Ovary (tissue), 9 donors: ENCODE data around the gene VPS54. TPM values are rescaled to one million over a fixed set of nuclear protein-coding genes. Genes with fewer than 3 reads are reported as not detected.

ENCODE experiments used
- DNase-seq, 5 donors: peaks; one replicate each; pipeline ENCODE4 v3.0.0-alpha.2; 2019 to 2020
- H3K27ac ChIP-seq, 2 donors: fragments of 200-600 bp; one replicate each; pipeline versions ENCODE4 v1.5.1 to v1.8.0; 2019 to 2022
- H3K27me3 ChIP-seq: fragments of 200-600 bp; one replicate; pipeline ENCODE4 v1.8.0; 2022
- H3K36me3 ChIP-seq: fragments of 200-600 bp; sonication (generic); one replicate; pipeline ENCODE4 v1.5.1; 2019
- H3K4me1 ChIP-seq: one replicate; pipeline ENCODE4 v1.8.1; 2013; ENCODE audit warnings: mild to moderate bottlenecking, moderate library complexity; ENCODE audit not compliant: insufficient read depth
- H3K4me3 ChIP-seq: fragments of 200-600 bp; sonication (generic); one replicate; pipeline ENCODE4 v1.5.1; 2017
- H3K9me3 ChIP-seq, 2 donors: fragments of 200-600 bp in 1 of 2; sonication (generic) in 1 of 2; one replicate each; pipeline versions ENCODE4 v1.5.1 to v1.8.1; 2013 to 2019; ENCODE audit warnings: mild to moderate bottlenecking in 1 of 2, moderate library complexity in 1 of 2
- CTCF ChIP-seq, 3 donors: fragments of 450-650 bp in 2 of 3; fragments of 200-600 bp in 1 of 3; IDR thresholded peaks; one replicate each; pipeline versions ENCODE4 v1.5.1 to v1.8.0; 2016 to 2022; ENCODE audit warnings: antibody characterized with exemption in 3 of 3, mild to moderate bottlenecking in 1 of 3
- EP300 ChIP-seq: sonication (generic); formaldehyde crosslinking; IDR thresholded peaks from one replicate; pipeline ENCODE4 v1.6.1; 2017; ENCODE audit warnings: antibody characterized with exemption
- POLR2A ChIP-seq: fragments of 450-650 bp; IDR thresholded peaks from one replicate; pipeline ENCODE4 v1.6.1; 2017; ENCODE audit warnings: antibody characterized with exemption, mild to moderate bottlenecking, moderate library complexity
- WGBS, 3 donors: extraction: QIAGEN DNeasy Blood & Tissue Kit in 1 of 3; methylation state at CpG; one replicate each; pipeline versions ENCODE4 v1.1.5 to v1.1.7; 2013 to 2017; 5-methylcytosine and 5-hydroxymethylcytosine counted together
- intact Hi-C, 4 donors: fragments of 100-400 bp; cut with DNase I; formaldehyde crosslinking; loops; one replicate each; pipeline versions ENCODE4 v1.11.0 to v1.15.1; 2022 to 2023
- polyA plus RNA-seq, 2 donors: library from polyadenylated mRNA; stranded (reverse); fragments of 200-250 nt in 1 of 2; fragments of 350-450 nt in 1 of 2; fragmentation: Illumina TruSeq in 1 of 2; extraction: RNeasy Lipid Tissue Mini Kit (QIAGEN cat#74804) in 1 of 2; gene quantifications; one replicate each; pipeline ENCODE4 v1.2.3, GENCODE V29; 2013 to 2014
- total RNA-seq, 7 donors: library from RNA; depleted of rRNA in 2 of 7; stranded (reverse); fragments of >200 nt in 2 of 7; fragmentation: NEBNext Ultra II Directional in 3 of 7; extraction: Animal tissue kit (Norgen Biotek cat#: 25700) in 3 of 7; gene quantifications; one replicate each; pipeline versions ENCODE4 v1.1.0 to v1.2.4, GENCODE V29; 2016 to 2023
- donor health status: DM: no; HTN: no; CAD: no; lungs with moderate emphysema.
- donor health status: DM: no; HTN: no; CAD: no.
- donor health status: Bipolar disorder and iron deficiency.
- donor health status: DM: yes; HTN: yes; CAD: no.
- donor health status: DM: no; HTN: no; CAD: no.
- donor health status: DM: yes; HTN: yes; CAD: no.

The VPS54 gene
- total and polyA plus RNA-seq, 9 donors = 17.9 to 28.6 (median 20.6) TPM

GRCh38 chr2:63871864-63872263, 147.4 kb downstream of the VPS54 start:
- intact Hi-C loops = no loop called here
- WGBS, 3 donors = 62 to 72% (median 63%) methylated on average over 4 of the region's 4 CpGs

GRCh38 chr2:63870679-63871078, 148.5 kb downstream of the VPS54 start:
- peaks cover 1% of the 10 kb centered on the region for H3K4me1 ChIP-seq
- no peaks in the 10 kb centered on the region for H3K9me3 ChIP-seq
- no peak overlapping the region for H3K27ac ChIP-seq
- DNase-seq = no peak
- H3K27me3 ChIP-seq = no peaks in the 10 kb centered on the region
- no peak for TF ChIP-seq CTCF (IDR thresholded peaks at IDR 0.05)
- no peak for TF ChIP-seq EP300
- no peak for TF ChIP-seq POLR2A
- intact Hi-C loops = no loop called here
- no peaks in the 10 kb centered on the region for H3K36me3 ChIP-seq
- 94 to 97% (median 95%) methylated on average over 4 of the region's 4 CpGs for WGBS, 3 donors
- no peak overlapping the region for H3K4me3 ChIP-seq

More at GRCh38 chr2:63871864-63872263, 147.4 kb downstream of the VPS54 start:
- Histone ChIP-seq H3K4me1 (peaks cover 1% of the 10 kb centered on the region), H3K9me3 (no peaks in the 10 kb centered on the region), H3K27ac (no peak overlapping the region), H3K27me3 (no peaks in the 10 kb centered on the region), H3K4me3 (no peak overlapping the region), H3K36me3 (no peaks in the 10 kb centered on the region)
- DNase-seq = no peak
- TF ChIP-seq POLR2A (no peak), EP300 (no peak), CTCF (IDR thresholded peaks at IDR 0.05) (no peak)

DNA sequence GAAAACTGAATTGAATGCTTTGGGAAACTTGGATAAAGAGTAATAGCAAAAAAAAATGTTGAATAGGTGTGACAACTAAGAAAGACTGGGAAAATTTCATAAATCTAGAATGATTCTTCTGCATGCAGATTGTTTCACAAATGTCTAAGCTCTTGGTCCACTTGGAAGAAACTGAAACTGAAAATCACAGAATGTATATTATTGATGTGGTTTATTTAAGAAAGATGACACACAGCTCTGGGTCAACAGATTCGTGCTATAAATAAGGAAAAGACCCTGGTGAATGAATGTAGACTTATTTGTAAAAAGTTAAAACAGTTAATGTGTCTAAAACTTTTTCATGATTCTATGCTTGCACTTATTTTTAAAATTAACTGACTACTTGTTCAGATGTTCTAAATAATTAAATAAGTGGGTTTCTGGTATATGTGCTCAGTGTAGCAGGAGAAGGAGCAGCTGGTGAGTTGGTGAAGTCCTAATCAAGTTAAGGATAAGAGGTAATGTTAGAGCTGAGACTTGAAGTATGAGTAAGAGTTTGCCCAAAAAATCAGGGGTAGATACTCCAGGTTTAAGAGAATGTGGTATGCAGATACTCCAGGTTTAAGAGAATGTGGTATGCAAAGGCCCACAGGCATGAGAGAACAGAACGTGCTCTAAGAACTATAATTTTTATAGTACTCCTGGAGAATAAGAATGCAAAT, 153.1 kb downstream of the VPS54 start:
- 83 to 89% (median 89%) methylated on average over 2 of the region's 2 CpGs for WGBS, 3 donors
- intact Hi-C loops = loop anchor here in 1 of 4 donors (10.0 kb wide), 1 partner anchor 271 kb away; no protein-coding TSS in a partner anchor
- Histone ChIP-seq H3K27me3 (no peaks in the 10 kb centered on the region), H3K27ac (no peak overlapping the region), H3K4me1 (no peaks in the 10 kb centered on the region), H3K36me3 (no peaks in the 10 kb centered on the region), H3K9me3 (no peaks in the 10 kb centered on the region), H3K4me3 (no peak overlapping the region)
- no peak for DNase-seq
- TF ChIP-seq POLR2A = no peak
- TF ChIP-seq CTCF (IDR thresholded peaks at IDR 0.05) = no peak
- no peak for TF ChIP-seq EP300

- 89 to 92% (median 90%) methylated on average over 6 of the region's 6 CpGs for WGBS, 3 donors
- intact Hi-C loops = loop anchor here in 1 of 4 donors (10.0 kb wide), 1 partner anchor 270 kb away; no protein-coding TSS in a partner anchor
- TF ChIP-seq CTCF (IDR thresholded peaks at IDR 0.05) (no peak), EP300 (no peak), POLR2A (no peak)
Observed at GRCh38 chr2:63865159-63865799, 153.9 kb downstream of the VPS54 start.

More at GRCh38 chr2:63865159-63865799, 153.9 kb downstream of the VPS54 start:
- no peak overlapping the region for H3K4me3 ChIP-seq
- H3K9me3 ChIP-seq = no peaks in the 10 kb centered on the region
- DNase-seq = no peak
- H3K27ac ChIP-seq = no peak overlapping the region
- no peaks in the 10 kb centered on the region for H3K36me3 ChIP-seq
- no peaks in the 10 kb centered on the region for H3K4me1 ChIP-seq
- H3K27me3 ChIP-seq = no peaks in the 10 kb centered on the region
